ENCODE measurements around the gene BAZ2A. TPM values are rescaled to one million over a fixed set of nuclear protein-coding genes. Genes with fewer than 3 reads are reported as not detected.
A peak's percentile ranks its signal among the peaks of the same experiment; 100 is the strongest.

The BAZ2A gene
- total RNA-seq, 1 experiment from 2014 or later: 115 TPM

DNA sequence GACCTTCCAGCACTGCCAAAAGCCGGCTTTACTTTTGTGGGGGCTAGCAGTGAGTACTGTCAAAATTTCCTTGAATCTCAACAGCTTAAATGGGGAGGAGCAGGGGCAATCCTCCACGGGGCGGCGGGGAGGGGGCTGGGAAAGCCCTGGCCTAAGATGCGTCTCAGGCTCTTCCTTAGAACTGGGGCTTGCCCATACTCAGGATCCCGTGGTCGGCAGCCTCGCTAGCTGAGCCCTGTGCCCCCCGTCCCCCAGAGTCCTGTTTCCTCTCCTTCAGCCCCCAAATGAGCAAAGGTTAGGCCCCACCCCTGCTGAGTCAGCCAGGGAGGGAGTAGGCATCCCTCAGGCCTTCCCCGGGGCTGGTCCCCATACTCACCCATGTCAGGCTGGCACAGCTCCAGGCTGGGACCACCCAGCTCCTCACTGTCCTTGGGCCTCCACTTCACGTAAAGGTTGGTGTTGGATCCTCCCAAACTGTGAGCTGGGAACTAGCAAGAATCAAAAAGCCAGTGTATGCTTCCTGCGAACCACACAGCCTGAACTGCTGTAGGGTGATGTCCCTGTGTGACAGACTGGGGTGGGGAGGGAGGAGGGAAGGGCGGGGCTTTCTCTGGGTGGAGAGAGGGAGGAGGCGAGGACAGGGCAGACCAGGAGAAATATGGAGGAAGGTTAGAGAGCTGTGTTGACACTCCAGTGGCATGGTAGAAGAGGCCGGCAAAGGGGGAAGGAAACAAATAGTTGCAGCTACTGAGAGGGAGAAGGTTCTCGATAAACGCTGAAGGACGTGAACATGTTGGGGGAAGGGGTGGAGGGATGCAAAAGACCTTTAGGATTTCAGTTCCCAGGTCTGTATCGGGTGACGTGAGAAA is 5.9 kb upstream of the BAZ2A start:
- ChIA-PET POLR2A (ENCODE audit: unreplicated experiment) (interaction anchor here (0.5 to 1.2 kb wide), 11 partner anchors 10 to 476 kb away, joined by 3 to 23 read pairs (median 5); partner anchors contain the start of genes ATP5F1B, GLS2, NACA and PTGES3), CTCF (interaction anchor here (0.5 to 1.5 kb wide), 24 partner anchors 8 to 597 kb away, joined by 3 to 11 read pairs (median 4); partner anchors contain the start of genes ATP5F1B, ESYT1, NACA and PTGES3)
- DNase-seq: peak; percentile 72 to 75
- H3K9me2 ChIP-seq (ENCODE audit: insufficient read depth): no peaks in the 10 kb centered on the region
- no peaks in the 10 kb centered on the region for H3K27me3 ChIP-seq (ENCODE audit: insufficient read depth, low read depth)
- H4K20me1 ChIP-seq (ENCODE audit: insufficient read depth): peaks cover 10% of the 10 kb centered on the region; the same call in 1 of the 2 replicates
- H3K79me2 ChIP-seq (ENCODE audit: low read depth): peaks cover 52% of the 10 kb centered on the region
- no TSS peak for BruUV-seq (replicated peaks)
- no peaks in the 10 kb centered on the region for H3K9me3 ChIP-seq (ENCODE audit: insufficient read depth, low read depth)
- H3F3A ChIP-seq (ENCODE audit: insufficient read depth, low read depth): peaks cover 60% of the 10 kb centered on the region
- H3K4me1 ChIP-seq (replicated peaks; ENCODE audit: insufficient read depth): peaks cover 31% of the 10 kb centered on the region
- peak overlapping the region; percentile 91 for H3K4me3 ChIP-seq
- TF ChIP-seq, protein P1, sequence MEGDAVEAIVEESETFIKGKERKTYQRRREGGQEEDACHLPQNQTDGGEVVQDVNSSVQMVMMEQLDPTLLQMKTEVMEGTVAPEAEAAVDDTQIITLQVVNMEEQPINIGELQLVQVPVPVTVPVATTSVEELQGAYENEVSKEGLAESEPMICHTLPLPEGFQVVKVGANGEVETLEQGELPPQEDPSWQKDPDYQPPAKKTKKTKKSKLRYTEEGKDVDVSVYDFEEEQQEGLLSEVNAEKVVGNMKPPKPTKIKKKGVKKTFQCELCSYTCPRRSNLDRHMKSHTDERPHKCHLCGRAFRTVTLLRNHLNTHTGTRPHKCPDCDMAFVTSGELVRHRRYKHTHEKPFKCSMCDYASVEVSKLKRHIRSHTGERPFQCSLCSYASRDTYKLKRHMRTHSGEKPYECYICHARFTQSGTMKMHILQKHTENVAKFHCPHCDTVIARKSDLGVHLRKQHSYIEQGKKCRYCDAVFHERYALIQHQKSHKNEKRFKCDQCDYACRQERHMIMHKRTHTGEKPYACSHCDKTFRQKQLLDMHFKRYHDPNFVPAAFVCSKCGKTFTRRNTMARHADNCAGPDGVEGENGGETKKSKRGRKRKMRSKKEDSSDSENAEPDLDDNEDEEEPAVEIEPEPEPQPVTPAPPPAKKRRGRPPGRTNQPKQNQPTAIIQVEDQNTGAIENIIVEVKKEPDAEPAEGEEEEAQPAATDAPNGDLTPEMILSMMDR (conservative IDR thresholded peaks at IDR 0.05): no peak
- TF ChIP-seq EZH2 (IDR thresholded peaks at IDR 0.05; ENCODE audit: low read depth): no peak
- peak overlapping the region; percentile 58 for H3K27ac ChIP-seq
- peak overlapping the region; percentile 80; the same call in 1 of the 2 replicates for H2AFZ ChIP-seq
- intact Hi-C loops (cut with micrococcal nuclease; ENCODE audit: unreplicated experiment): loop anchor here (1.0 to 10.0 kb wide), 9 partner anchors 53 to 899 kb away; partner anchors contain the start of genes ESYT1, NAB2, NACA and PTGES3
- H3K4me2 ChIP-seq: peak overlapping the region; percentile 100
- H3K36me3 ChIP-seq (ENCODE audit: low read depth): peaks cover 21% of the 10 kb centered on the region

DNA sequence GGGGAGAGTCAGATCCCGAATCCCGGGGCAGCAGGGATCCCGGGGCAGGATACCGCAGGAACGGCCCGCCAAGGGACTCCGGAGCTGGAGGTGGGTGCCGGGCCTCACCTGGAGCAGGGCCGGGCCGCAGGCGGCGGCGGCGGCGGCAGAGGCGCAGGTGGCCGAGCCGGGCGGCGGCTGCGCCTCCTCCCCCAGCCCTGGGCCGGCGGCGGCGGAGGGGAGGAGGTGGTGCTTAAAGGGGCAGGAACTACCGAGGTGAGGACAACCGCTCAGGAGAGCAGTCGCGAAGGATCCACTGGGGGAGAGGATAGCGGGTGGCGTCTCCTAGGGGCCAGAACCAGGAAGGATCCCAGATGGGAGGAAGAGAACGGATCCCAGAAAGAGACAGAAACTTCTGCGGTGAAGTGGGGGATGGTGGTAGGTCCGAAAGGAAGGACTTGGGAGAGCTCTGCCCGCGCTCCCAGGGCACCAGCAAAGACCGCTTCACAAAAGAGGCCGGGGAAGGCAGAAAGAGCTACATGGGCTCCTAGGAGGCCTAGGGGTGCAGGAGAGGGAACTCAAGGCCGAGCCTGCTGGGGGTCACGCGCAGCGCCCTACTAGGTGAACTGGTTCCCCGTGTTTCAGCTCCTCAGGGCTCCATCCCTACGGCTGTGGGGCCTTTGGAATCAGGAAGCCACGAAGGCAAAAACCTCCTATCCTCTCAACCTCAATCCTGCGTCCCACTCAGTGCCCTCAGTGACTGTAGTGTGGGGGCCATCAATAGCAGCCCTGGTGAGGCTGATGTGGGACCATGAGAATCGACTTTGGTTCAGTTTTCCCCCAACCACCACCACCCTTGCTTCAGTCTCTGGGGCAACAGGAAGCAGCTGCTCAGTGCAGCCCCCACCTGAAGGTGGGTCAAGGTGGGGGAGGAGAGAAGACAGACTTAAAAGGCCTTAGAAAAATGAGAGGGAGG is 5.0 kb upstream of the BAZ2A start:
- peak; percentile 78 to 86 for DNase-seq
- H3K79me2 ChIP-seq (ENCODE audit: low read depth): peaks cover 50% of the 10 kb centered on the region

More for the DNA sequence above, 5.0 kb upstream of the BAZ2A start:
- H3K4me2 ChIP-seq: peak overlapping the region; percentile 100
- peaks cover 3% of the 10 kb centered on the region; the same call in 1 of the 2 replicates for H4K20me1 ChIP-seq (ENCODE audit: insufficient read depth)
- peaks cover 17% of the 10 kb centered on the region for H3K36me3 ChIP-seq (ENCODE audit: low read depth)
- no peak for TF ChIP-seq EZH2 (IDR thresholded peaks at IDR 0.05; ENCODE audit: low read depth)
- TF ChIP-seq, protein P1 (conservative IDR thresholded peaks at IDR 0.05): peak; percentile 46; the same call in 1 of the 2 replicates
- H3K9me2 ChIP-seq (ENCODE audit: insufficient read depth): no peaks in the 10 kb centered on the region
- H3K4me3 ChIP-seq: peak overlapping the region; percentile 91
- peaks cover 39% of the 10 kb centered on the region for H3K4me1 ChIP-seq (replicated peaks; ENCODE audit: insufficient read depth)
- TSS peak; percentile 39 for BruUV-seq (replicated peaks)
- peaks cover 51% of the 10 kb centered on the region for H3F3A ChIP-seq (ENCODE audit: insufficient read depth, low read depth)
- intact Hi-C loops (cut with micrococcal nuclease; ENCODE audit: unreplicated experiment): loop anchor here (2.0 to 10.0 kb wide), 5 partner anchors 370 to 898 kb away; partner anchors contain the start of genes NAB2, ZBTB39 and ZC3H10
- ChIA-PET CTCF (interaction anchor here (0.6 to 0.9 kb wide), 3 partner anchors 16 to 133 kb away, joined by 3 read pairs; no protein-coding TSS in a partner anchor), POLR2A (ENCODE audit: unreplicated experiment) (interaction anchor here (0.5 to 1.0 kb wide), 7 partner anchors 12 to 477 kb away, joined by 3 to 23 read pairs (median 3); partner anchors contain the start of genes NACA and RNF41)
- peak overlapping the region; percentile 58 for H3K27ac ChIP-seq
- H3K27me3 ChIP-seq (ENCODE audit: insufficient read depth, low read depth): no peaks in the 10 kb centered on the region
- H3K9me3 ChIP-seq (ENCODE audit: insufficient read depth, low read depth): no peaks in the 10 kb centered on the region
- peak overlapping the region; percentile 80 for H2AFZ ChIP-seq
